Measurements from ENCODE around the gene GOLGA3. TPM values are rescaled to one million over a fixed set of nuclear protein-coding genes. Genes with fewer than 3 reads are reported as not detected.
"Not testable (repeated sequence)": the region's sequence is repeated elsewhere in the genome, so short reads cannot be mapped to it uniquely, and the experiment has no call there.

The GOLGA3 gene
- polyA plus RNA-seq, 1 donor (not counting 4 experiments of a cell fraction or from before 2014, with no cell fraction given), result 11.0 TPM

DNA sequence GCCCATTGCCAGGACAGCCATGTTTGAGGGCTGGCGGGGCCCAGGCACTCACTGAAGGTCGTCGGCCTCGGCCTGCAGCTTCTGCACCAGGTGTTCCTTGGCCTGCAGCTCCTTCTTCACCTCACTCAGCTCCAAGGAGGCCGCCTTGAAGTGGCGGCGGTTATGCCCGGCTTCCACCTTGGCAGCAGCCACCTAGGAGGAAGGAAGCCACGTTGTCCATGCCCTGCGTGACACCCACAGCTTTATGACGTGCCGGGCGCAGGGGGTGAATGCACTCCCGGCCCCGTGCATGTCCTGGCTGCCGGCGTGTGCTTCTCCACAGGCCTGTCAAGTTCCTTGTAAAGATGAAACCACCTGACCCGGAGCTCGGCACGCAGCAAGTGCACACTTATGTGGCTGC, 51.1 kb downstream of the GOLGA3 start:
- H3K4me3 ChIP-seq (ENCODE audit: control insufficient read depth in 2 of 3, extremely low read depth in 1 of 3, insufficient read depth in 2 of 3, low read depth in 1 of 3, low read length in 3 of 3), result no peak overlapping the region
- H3K36me3 ChIP-seq (ENCODE audit: control insufficient read depth in 2 of 2, extremely low read depth in 1 of 2, insufficient read depth in 2 of 2, low read length in 2 of 2), result peaks cover 49 to 60% of the 10 kb centered on the region in 2 experiments
- no peak for FAIRE-seq
- DNase-seq (ENCODE audit: low read depth, low spot score), result no peak
- H3K4me1 ChIP-seq (ENCODE audit: control insufficient read depth, extremely low read depth, insufficient read depth, low read length), result no peaks in the 10 kb centered on the region
- no peak overlapping the region for H2AFZ ChIP-seq (ENCODE audit: control insufficient read depth, low read length)
- no peaks in the 10 kb centered on the region for H3K27me3 ChIP-seq (ENCODE audit: control insufficient read depth, extremely low read depth, insufficient read depth, low read length)
- no peaks in the 10 kb centered on the region for H4K20me1 ChIP-seq (ENCODE audit: control insufficient read depth, extremely low read depth, insufficient read depth, low read length)
- H3K27ac ChIP-seq (ENCODE audit: control insufficient read depth, insufficient read depth, low read length), result no peak overlapping the region
- H3K9me3 ChIP-seq (ENCODE audit: control insufficient read depth, low read depth, low read length), result no peaks in the 10 kb centered on the region
- no peak overlapping the region for H3K4me2 ChIP-seq (ENCODE audit: control insufficient read depth, extremely low read depth, insufficient read depth, low read depth, low read length)
- dilution Hi-C loops (cut with MboI; ENCODE audit: extremely low pct_ligation_motif_present, low sequenced_read_pairs), result no loop called here
- H3K79me2 ChIP-seq (ENCODE audit: control insufficient read depth, insufficient read depth, low read length), result peaks cover 2% of the 10 kb centered on the region
- H3K9ac ChIP-seq (ENCODE audit: control insufficient read depth, extremely low read depth, insufficient read depth, low read length), result no peak overlapping the region
- no peak for TF ChIP-seq EZH2 (IDR thresholded peaks at IDR 0.05; ENCODE audit: low read length)
- TF ChIP-seq, protein P1, sequence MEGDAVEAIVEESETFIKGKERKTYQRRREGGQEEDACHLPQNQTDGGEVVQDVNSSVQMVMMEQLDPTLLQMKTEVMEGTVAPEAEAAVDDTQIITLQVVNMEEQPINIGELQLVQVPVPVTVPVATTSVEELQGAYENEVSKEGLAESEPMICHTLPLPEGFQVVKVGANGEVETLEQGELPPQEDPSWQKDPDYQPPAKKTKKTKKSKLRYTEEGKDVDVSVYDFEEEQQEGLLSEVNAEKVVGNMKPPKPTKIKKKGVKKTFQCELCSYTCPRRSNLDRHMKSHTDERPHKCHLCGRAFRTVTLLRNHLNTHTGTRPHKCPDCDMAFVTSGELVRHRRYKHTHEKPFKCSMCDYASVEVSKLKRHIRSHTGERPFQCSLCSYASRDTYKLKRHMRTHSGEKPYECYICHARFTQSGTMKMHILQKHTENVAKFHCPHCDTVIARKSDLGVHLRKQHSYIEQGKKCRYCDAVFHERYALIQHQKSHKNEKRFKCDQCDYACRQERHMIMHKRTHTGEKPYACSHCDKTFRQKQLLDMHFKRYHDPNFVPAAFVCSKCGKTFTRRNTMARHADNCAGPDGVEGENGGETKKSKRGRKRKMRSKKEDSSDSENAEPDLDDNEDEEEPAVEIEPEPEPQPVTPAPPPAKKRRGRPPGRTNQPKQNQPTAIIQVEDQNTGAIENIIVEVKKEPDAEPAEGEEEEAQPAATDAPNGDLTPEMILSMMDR (optimal IDR thresholded peaks at IDR 0.05 in 1 of 3, IDR thresholded peaks at IDR 0.05 in 1 of 3, conservative IDR thresholded peaks at IDR 0.05 in 1 of 3; ENCODE audit: extremely low read depth in 1 of 3, insufficient read depth in 2 of 3, low read length in 3 of 3), result no peak
- no peaks in the 10 kb centered on the region for H3K9me1 ChIP-seq (ENCODE audit: control insufficient read depth, extremely low read depth, insufficient read depth, low read length)

DNA sequence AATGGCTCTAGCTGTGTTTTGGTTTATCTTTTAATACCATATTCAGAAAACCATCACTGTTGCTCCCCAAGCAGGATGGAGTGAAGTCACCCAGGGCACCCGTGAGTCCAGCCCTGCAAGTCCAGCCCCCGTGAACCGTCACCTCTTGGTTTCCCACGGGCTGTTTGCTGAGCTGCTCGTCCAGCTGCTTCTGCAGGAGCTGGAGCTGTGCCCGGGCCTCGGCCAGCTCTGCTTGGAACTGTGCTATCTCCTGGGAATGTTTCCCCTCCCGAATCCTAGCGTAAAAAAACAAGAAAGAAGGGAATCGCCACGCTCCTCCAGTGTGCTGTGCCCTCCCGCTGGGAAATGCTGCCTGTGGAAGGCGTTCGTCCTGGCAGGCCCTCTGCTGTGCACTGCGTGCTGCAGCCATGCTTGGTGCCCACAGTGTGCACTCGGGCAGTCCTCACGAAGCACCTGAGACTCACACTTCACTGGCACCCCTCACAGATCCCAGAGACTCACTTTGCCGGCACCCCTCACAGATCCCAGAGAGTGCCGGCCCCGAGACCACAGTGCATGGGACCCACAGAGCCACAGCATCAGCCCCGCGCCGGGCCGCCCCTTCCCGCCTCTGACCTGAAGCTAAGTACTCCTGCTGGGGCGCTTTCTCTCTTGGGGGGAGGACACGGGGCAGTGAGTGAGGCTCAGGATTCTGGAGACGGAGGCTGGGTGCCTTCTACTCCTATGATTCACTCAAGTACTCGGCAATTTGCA, 51.7 kb downstream of the GOLGA3 start:
- Histone ChIP-seq H2AFZ (ENCODE audit: control insufficient read depth, low read length) (no peak overlapping the region), H3K9ac (ENCODE audit: control insufficient read depth, extremely low read depth, insufficient read depth, low read length) (no peak overlapping the region), H3K79me2 (ENCODE audit: control insufficient read depth, insufficient read depth, low read length) (peaks cover 2% of the 10 kb centered on the region), H3K36me3 (ENCODE audit: control insufficient read depth in 2 of 2, extremely low read depth in 1 of 2, insufficient read depth in 2 of 2, low read length in 2 of 2) (peaks cover 45 to 58% of the 10 kb centered on the region in 2 experiments), H3K4me3 (ENCODE audit: control insufficient read depth in 2 of 3, extremely low read depth in 1 of 3, insufficient read depth in 2 of 3, low read depth in 1 of 3, low read length in 3 of 3) (no peak overlapping the region), H3K4me2 (ENCODE audit: control insufficient read depth, extremely low read depth, insufficient read depth, low read depth, low read length) (no peak overlapping the region), H3K4me1 (ENCODE audit: control insufficient read depth, extremely low read depth, insufficient read depth, low read length) (no peaks in the 10 kb centered on the region), H3K27ac (ENCODE audit: control insufficient read depth, insufficient read depth, low read length) (no peak overlapping the region), H3K9me1 (ENCODE audit: control insufficient read depth, extremely low read depth, insufficient read depth, low read length) (no peaks in the 10 kb centered on the region), H3K9me3 (ENCODE audit: control insufficient read depth, low read depth, low read length) (no peaks in the 10 kb centered on the region), H4K20me1 (ENCODE audit: control insufficient read depth, extremely low read depth, insufficient read depth, low read length) (no peaks in the 10 kb centered on the region), H3K27me3 (ENCODE audit: control insufficient read depth, extremely low read depth, insufficient read depth, low read length) (no peaks in the 10 kb centered on the region)
- no peak for TF ChIP-seq EZH2 (IDR thresholded peaks at IDR 0.05; ENCODE audit: low read length)
- TF ChIP-seq, protein P1 (optimal IDR thresholded peaks at IDR 0.05 in 1 of 3, IDR thresholded peaks at IDR 0.05 in 1 of 3, conservative IDR thresholded peaks at IDR 0.05 in 1 of 3; ENCODE audit: extremely low read depth in 1 of 3, insufficient read depth in 2 of 3, low read length in 3 of 3), result no peak
- no peak for FAIRE-seq
- no peak for DNase-seq (ENCODE audit: low read depth, low spot score)
- dilution Hi-C loops (cut with MboI; ENCODE audit: extremely low pct_ligation_motif_present, low sequenced_read_pairs), result no loop called here

DNA sequence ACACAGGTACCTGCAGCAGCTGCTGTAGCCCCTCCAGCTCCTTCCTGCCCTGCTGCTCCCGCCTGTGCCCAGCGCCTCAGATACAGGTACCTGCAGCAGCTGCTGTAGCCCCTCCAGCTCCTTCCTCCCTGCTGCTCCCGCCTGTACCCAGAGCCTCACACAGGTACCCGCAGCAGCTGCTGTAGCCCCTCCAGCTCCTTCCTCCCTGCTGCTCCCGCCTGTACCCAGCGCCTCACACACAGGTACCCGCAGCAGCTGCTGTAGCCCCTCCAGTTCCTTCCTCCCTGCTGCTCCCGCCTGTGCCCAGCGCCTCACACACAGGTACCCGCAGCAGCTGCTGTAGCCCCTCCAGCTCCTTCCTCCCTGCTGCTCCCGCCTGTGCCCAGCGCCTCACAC, 52.4 kb downstream of the GOLGA3 start:
- DNase-seq (ENCODE audit: low read depth, low spot score); H3K9ac ChIP-seq (ENCODE audit: control insufficient read depth, extremely low read depth, insufficient read depth, low read length); H3K79me2 ChIP-seq (ENCODE audit: control insufficient read depth, insufficient read depth, low read length); H2AFZ ChIP-seq (ENCODE audit: control insufficient read depth, low read length); dilution Hi-C loops (cut with MboI; ENCODE audit: extremely low pct_ligation_motif_present, low sequenced_read_pairs); H3K4me3 ChIP-seq (ENCODE audit: control insufficient read depth in 2 of 3, extremely low read depth in 1 of 3, insufficient read depth in 2 of 3, low read depth in 1 of 3, low read length in 3 of 3); H3K9me3 ChIP-seq (ENCODE audit: control insufficient read depth, low read depth, low read length); H3K4me1 ChIP-seq (ENCODE audit: control insufficient read depth, extremely low read depth, insufficient read depth, low read length); H3K4me2 ChIP-seq (ENCODE audit: control insufficient read depth, extremely low read depth, insufficient read depth, low read depth, low read length); H3K9me1 ChIP-seq (ENCODE audit: control insufficient read depth, extremely low read depth, insufficient read depth, low read length); H4K20me1 ChIP-seq (ENCODE audit: control insufficient read depth, extremely low read depth, insufficient read depth, low read length); H3K27ac ChIP-seq (ENCODE audit: control insufficient read depth, insufficient read depth, low read length); H3K27me3 ChIP-seq (ENCODE audit: control insufficient read depth, extremely low read depth, insufficient read depth, low read length); FAIRE-seq: not testable (repeated sequence)
- H3K36me3 ChIP-seq (ENCODE audit: control insufficient read depth in 2 of 2, extremely low read depth in 1 of 2, insufficient read depth in 2 of 2, low read length in 2 of 2), result peaks cover 39 to 59% of the 10 kb centered on the region in 2 experiments

All from keratinocyte (primary cell).